HFFc6 (cell line): Measurements from ENCODE around the gene NSUN4. TPM values are rescaled to one million over a fixed set of nuclear protein-coding genes. Genes with fewer than 3 reads are reported as not detected.

ENCODE experiments used
- DNase-seq: peaks from one replicate; pipeline ENCODE4 v3.0.0-alpha.2; 2018
- H3K27ac Mint-ChIP-seq: 2 replicates; pipeline ENCODE4 v1.8.0; 2020; ENCODE audit warnings: mild to moderate bottlenecking, mixed read lengths
- H3K27me3 Mint-ChIP-seq: 2 replicates; pipeline ENCODE4 v1.8.0; 2021; ENCODE audit warnings: mild to moderate bottlenecking, moderate library complexity, mixed read lengths; ENCODE audit not compliant: insufficient read depth
- H3K36me3 Mint-ChIP-seq: 2 replicates; pipeline ENCODE4 v1.8.0; 2021; ENCODE audit warnings: low read depth, mixed read lengths
- H3K4me1 Mint-ChIP-seq: 2 replicates; pipeline ENCODE4 v1.8.0; 2020; ENCODE audit warnings: low read depth, mixed read lengths
- H3K4me3 Mint-ChIP-seq: 2 replicates; pipeline ENCODE4 v1.8.0; 2020; ENCODE audit warnings: mild to moderate bottlenecking, moderate library complexity, mixed read lengths
- H3K9me3 Mint-ChIP-seq: 2 replicates; pipeline ENCODE4 v1.8.0; 2020; ENCODE audit warnings: mild to moderate bottlenecking, mixed read lengths
- total RNA-seq, 6 experiments: library from RNA; stranded (reverse); fragmentation: NEBNext Ultra II Directional; extraction: Animal tissue kit (Norgen Biotek cat#: 25700); gene quantifications; 2 replicates in 1 of 6; 3 replicates in 5 of 6; pipeline ENCODE4 v1.2.3, GENCODE V29; 2021
- TF ChIP-seq, protein P1 (sequence below): fragments of 200-600 bp; sonication (generic); IDR thresholded peaks from 2 replicates; pipeline ENCODE4 v1.5.0; 2021; ENCODE audit warnings: antibody characterized with exemption, mild to moderate bottlenecking

NSUN4 gene
- total RNA-seq, 6 experiments from 2014 or later: 14.8 to 17.2 (median 16.7) TPM

DNA sequence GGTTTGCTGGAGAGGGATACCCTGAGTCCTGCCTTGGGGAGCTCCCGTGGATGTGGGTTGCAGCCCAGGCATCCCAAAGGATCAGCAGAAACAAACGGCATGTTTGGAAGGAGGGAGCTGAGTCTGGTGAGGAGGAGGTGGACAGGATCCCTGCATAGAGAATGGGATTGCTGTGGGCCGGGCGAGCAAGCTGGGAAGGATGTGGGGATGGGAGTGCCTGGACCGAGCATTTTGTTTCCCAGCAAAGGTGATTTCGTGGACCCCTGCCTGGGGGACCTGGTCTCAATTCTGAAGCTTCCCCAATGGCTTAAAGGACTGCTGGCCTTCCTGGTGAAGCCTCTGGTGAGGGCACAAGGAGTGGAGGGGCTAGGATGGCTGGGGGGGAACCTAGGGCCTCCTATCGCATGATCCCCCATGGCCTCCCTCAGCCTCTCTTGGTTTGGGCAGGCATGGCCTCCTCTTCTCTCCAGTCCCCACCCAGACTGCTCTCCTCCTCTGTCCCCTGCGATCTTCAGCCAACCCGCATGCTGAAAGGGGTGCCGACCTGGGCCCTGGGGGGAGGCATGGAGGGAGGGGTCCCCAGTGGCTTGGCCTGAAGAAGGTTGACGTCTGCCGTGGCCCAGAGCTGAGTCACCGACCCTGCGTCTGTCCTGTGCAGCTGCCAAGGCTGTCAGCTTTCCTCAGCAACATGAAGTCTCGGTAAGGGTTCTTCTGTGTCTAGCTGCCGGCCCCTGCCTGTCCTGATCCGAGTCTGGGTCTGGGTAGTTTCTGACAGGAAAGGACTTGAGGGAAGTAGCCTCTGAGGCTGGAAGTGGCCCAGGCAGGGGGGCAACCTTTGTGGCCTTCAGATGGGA is 69.8 kb downstream of the NSUN4 start:
- TF ChIP-seq, protein P1, sequence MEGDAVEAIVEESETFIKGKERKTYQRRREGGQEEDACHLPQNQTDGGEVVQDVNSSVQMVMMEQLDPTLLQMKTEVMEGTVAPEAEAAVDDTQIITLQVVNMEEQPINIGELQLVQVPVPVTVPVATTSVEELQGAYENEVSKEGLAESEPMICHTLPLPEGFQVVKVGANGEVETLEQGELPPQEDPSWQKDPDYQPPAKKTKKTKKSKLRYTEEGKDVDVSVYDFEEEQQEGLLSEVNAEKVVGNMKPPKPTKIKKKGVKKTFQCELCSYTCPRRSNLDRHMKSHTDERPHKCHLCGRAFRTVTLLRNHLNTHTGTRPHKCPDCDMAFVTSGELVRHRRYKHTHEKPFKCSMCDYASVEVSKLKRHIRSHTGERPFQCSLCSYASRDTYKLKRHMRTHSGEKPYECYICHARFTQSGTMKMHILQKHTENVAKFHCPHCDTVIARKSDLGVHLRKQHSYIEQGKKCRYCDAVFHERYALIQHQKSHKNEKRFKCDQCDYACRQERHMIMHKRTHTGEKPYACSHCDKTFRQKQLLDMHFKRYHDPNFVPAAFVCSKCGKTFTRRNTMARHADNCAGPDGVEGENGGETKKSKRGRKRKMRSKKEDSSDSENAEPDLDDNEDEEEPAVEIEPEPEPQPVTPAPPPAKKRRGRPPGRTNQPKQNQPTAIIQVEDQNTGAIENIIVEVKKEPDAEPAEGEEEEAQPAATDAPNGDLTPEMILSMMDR: no peak
- DNase-seq: no peak
- no peaks in the 10 kb centered on the region for H3K9me3 Mint-ChIP-seq

DNA sequence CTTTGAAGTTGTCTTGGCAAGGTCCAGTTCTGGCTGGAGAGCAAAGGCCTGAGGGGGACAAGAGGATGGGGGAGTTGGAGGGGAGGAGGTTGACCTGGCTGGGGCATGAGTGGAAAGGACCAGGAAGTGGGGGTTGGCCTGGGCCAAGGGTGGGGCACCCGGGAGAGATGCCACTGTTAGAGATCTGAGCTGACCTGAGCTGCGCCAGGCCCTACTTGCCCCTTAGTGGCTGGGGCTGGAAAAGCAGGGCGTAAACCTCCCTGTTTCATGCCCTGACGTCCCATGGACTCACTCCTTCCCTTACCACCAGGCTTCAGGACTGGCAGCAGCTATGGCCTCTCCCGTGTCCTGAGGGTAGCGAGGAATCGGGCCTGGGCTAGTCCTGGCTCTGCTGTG is 70.4 kb downstream of the NSUN4 start:
- DNase-seq: no peak
- Mint-ChIP-seq H3K36me3 (no peaks in the 10 kb centered on the region), H3K9me3 (no peaks in the 10 kb centered on the region), H3K27me3 (peaks cover 34% of the 10 kb centered on the region), H3K27ac (no peak overlapping the region), H3K4me3 (no peak overlapping the region), H3K4me1 (no peaks in the 10 kb centered on the region; the same call in 1 of the 2 replicates)
- TF ChIP-seq, protein P1: no peak

More for the DNA sequence above, 69.8 kb downstream of the NSUN4 start:
- no peaks in the 10 kb centered on the region; the same call in 1 of the 2 replicates for H3K4me1 Mint-ChIP-seq
- peaks cover 29% of the 10 kb centered on the region for H3K27me3 Mint-ChIP-seq
- H3K36me3 Mint-ChIP-seq: no peaks in the 10 kb centered on the region
- no peak overlapping the region for H3K27ac Mint-ChIP-seq
- no peak overlapping the region for H3K4me3 Mint-ChIP-seq

Other genes starting within 250 kb of the NSUN4 start
- gene PIK3R3, start 208.2 kb upstream of the NSUN4 start, total RNA-seq: 1 to 10 TPM; 5.4 to 8.9 (median 6.0) TPM
- 1 to 10 TPM in 3 of 6 experiments, under 1 TPM in 3; 0.80 to 1.9 (median 1.1) TPM for gene TSPAN1, start 165.7 kb upstream of the NSUN4 start, total RNA-seq
- gene P3R3URF, start 164.3 kb upstream of the NSUN4 start, total RNA-seq: not detected
- 100 to 1,000 TPM; 103 to 125 (median 119) TPM for gene POMGNT1, start 142.4 kb upstream of the NSUN4 start, total RNA-seq
- 1 to 10 TPM; 2.2 to 4.7 (median 3.9) TPM for gene LURAP1, start 137.5 kb upstream of the NSUN4 start, total RNA-seq
- 10 to 100 TPM in 1 of 6 experiments, 1 to 10 TPM in 5; 3.8 to 10.9 (median 8.3) TPM for gene RAD54L, start 93.0 kb upstream of the NSUN4 start, total RNA-seq
- 100 to 1,000 TPM in 4 of 6 experiments, 10 to 100 TPM in 2; 93.9 to 118 (median 104) TPM for gene LRRC41, start 37.2 kb upstream of the NSUN4 start, total RNA-seq
- 100 to 1,000 TPM; 211 to 274 (median 260) TPM for gene UQCRH, start 37.1 kb upstream of the NSUN4 start, total RNA-seq
- gene FAAH, start 53.5 kb downstream of the NSUN4 start, total RNA-seq: under 1 TPM; 0.17 to 0.75 (median 0.21) TPM
- gene DMBX1, start 149.0 kb downstream of the NSUN4 start, total RNA-seq: not detected
- gene KNCN, start 210.8 kb downstream of the NSUN4 start, total RNA-seq: not detected